HepG2 (cell line): Measurements from ENCODE around the gene OR8G5. TPM values are rescaled to one million over a fixed set of nuclear protein-coding genes. Genes with fewer than 3 reads are reported as not detected.

Experiments
- ATAC-seq: fragments of 200-7000 bp; cut with Tn5 transposase; 3 replicates; pipeline ENCODE4 v1.9.1; 2020; ENCODE audit warnings: mild to moderate bottlenecking, moderate library complexity
- BruUV-seq: library from RNA; stranded (reverse); fragments of 400-500 nt; replicated peaks from 2 replicates; lab custom pipeline; 2021; lab: Mats Ljungman, UMichigan
- CTCF ChIA-PET: fragments of 300-600 bp; formaldehyde crosslinking; extraction: SDS; loops from one replicate; lab custom pipeline; 2021; ENCODE audit warnings: low total read pairs, inconsistent platforms, low intra/inter-chr PET ratio; lab: Yijun Ruan, JAX
- POLR2A ChIA-PET: fragments of 350-600 bp; sonication (Branson Sonifier 250); formaldehyde crosslinking; loops from one replicate; lab custom pipeline; 2020; ENCODE audit warnings: antibody characterized with exemption, inconsistent platforms; lab: Yijun Ruan, JAX
- DNase-seq: peaks from one replicate; pipeline ENCODE4 v3.0.0-alpha.2; 2015; ENCODE audit warnings: low spot score
- FAIRE-seq: peaks from 3 replicates; lab custom pipeline; 2011; peaks lifted over from hg19 to GRCh38; lab: Jason Lieb, UNC
- H2AFZ ChIP-seq: one replicate; pipeline ENCODE4 v1.6.1; 2011; ENCODE audit warnings: low read length, inconsistent platforms
- H3K27ac ChIP-seq: fragments of 300-600 bp; 3 replicates; pipeline ENCODE4 v1.8.0; 2011; ENCODE audit warnings: mixed run types, mild to moderate bottlenecking, mixed read lengths, low read length, inconsistent platforms; ENCODE audit not compliant: insufficient read depth; ENCODE audit errors: extremely low read length
- H3K27me3 ChIP-seq, 2 experiments: fragments of 200-600 bp in 1 of 2; 2 replicates in 1 of 2; 3 replicates in 1 of 2; pipeline versions ENCODE4 v1.6.0 to v1.8.0; 2011; ENCODE audit warnings: low read length in 2 of 2, mild to moderate bottlenecking in 2 of 2, moderate library complexity in 2 of 2, inconsistent platforms in 1 of 2; ENCODE audit not compliant: insufficient read depth in 2 of 2, control insufficient read depth in 1 of 2
- H3K36me3 ChIP-seq, 2 experiments: fragments of 200-600 bp in 1 of 2; replicated peaks in 1 of 2; 2 replicates in 1 of 2; 3 replicates in 1 of 2; pipeline versions ENCODE4 v1.5.1 to v1.8.0; 2011; ENCODE audit warnings: low read length in 2 of 2, inconsistent platforms in 1 of 2; ENCODE audit not compliant: insufficient read depth in 2 of 2, control insufficient read depth in 1 of 2
- H3K4me1 ChIP-seq: 2 replicates; pipeline ENCODE4 v1.5.1; 2012; ENCODE audit warnings: low read length, inconsistent platforms; ENCODE audit not compliant: insufficient read depth
- H3K4me2 ChIP-seq: 2 replicates; pipeline ENCODE4 v1.6.0; 2011; ENCODE audit warnings: low read depth, low read length, inconsistent platforms
- H3K4me3 ChIP-seq, 3 experiments: fragments of 200-600 bp in 1 of 3; sonication (generic), shearing (Covaris generic) in 1 of 3; replicated peaks in 1 of 3; 2 replicates each; pipeline ENCODE4 v1.5.1; 2011 to 2016; ENCODE audit warnings: low read length in 3 of 3, inconsistent platforms in 2 of 3, low read depth in 2 of 3, mild to moderate bottlenecking in 2 of 3, control low read depth in 1 of 3, mixed read lengths in 1 of 3; ENCODE audit not compliant: insufficient read depth in 1 of 3
- H3K79me2 ChIP-seq: one replicate; pipeline ENCODE4 v1.6.1; 2011; ENCODE audit warnings: low read length, inconsistent platforms; ENCODE audit not compliant: insufficient read depth
- H3K9ac ChIP-seq: 2 replicates; pipeline ENCODE4 v1.6.0; 2011; ENCODE audit warnings: mild to moderate bottlenecking, low read depth, low read length, inconsistent platforms; ENCODE audit not compliant: insufficient read depth
- H3K9me3 ChIP-seq: 2 replicates; pipeline ENCODE4 v1.5.1; 2012; ENCODE audit warnings: mild to moderate bottlenecking, low read length
- H4K20me1 ChIP-seq: 2 replicates; pipeline ENCODE4 v1.6.0; 2011; ENCODE audit warnings: inconsistent platforms, mild to moderate bottlenecking, low read length, moderate library complexity; ENCODE audit not compliant: insufficient read depth
- CENPBD1 ChIP-seq: sonication (generic); formaldehyde crosslinking; IDR thresholded peaks from 2 replicates; pipeline ENCODE4 v1.8.0; 2022; ENCODE audit warnings: missing genetic modification reagents, low read depth, mild to moderate bottlenecking, borderline replicate concordance
- ELF1 ChIP-seq: sonication (generic); formaldehyde crosslinking; IDR thresholded peaks from 2 replicates; pipeline ENCODE4 v1.4.0; 2020; ENCODE audit warnings: missing genetic modification reagents
- FOXK1 ChIP-seq: sonication (generic); formaldehyde crosslinking; IDR thresholded peaks from 2 replicates; pipeline ENCODE4 v1.4.0; 2020; ENCODE audit warnings: low read depth, missing genetic modification reagents, borderline replicate concordance
- GATAD1 ChIP-seq: IDR thresholded peaks from 2 replicates; pipeline ENCODE4 v1.6.1; 2016; ENCODE audit warnings: missing genetic modification reagents, missing compliant biosample characterization
- GZF1 ChIP-seq: sonication (generic); formaldehyde crosslinking; IDR thresholded peaks from 2 replicates; pipeline ENCODE4 v1.5.1; 2020; ENCODE audit warnings: mild to moderate bottlenecking, missing genetic modification reagents
- RBM22 ChIP-seq: fragments of 200-400 bp; formaldehyde crosslinking; optimal IDR thresholded peaks from 2 replicates; pipeline ENCODE3; 2017; ENCODE audit warnings: mild to moderate bottlenecking, low read length, moderate library complexity
- SCMH1 ChIP-seq: sonication (generic); formaldehyde crosslinking; IDR thresholded peaks from 2 replicates; pipeline ENCODE4 v1.9.0; 2021; ENCODE audit warnings: missing genetic modification reagents, mild to moderate bottlenecking, borderline replicate concordance
- SIN3B ChIP-seq: fragments of 150-350 bp; IDR thresholded peaks from 2 replicates; pipeline ENCODE4 v1.6.1; 2014; ENCODE audit warnings: low read length
- TRIM22 ChIP-seq: fragments of 450-650 bp; IDR thresholded peaks from 2 replicates; pipeline ENCODE4 v1.6.1; 2017
- WIZ ChIP-seq: sonication (generic); formaldehyde crosslinking; IDR thresholded peaks from 2 replicates; pipeline ENCODE4 v1.5.1; 2020; ENCODE audit warnings: mild to moderate bottlenecking, missing genetic modification reagents
- ZBTB1 ChIP-seq: sonication (generic); formaldehyde crosslinking; IDR thresholded peaks from 2 replicates; pipeline ENCODE4 v1.4.0; 2020; ENCODE audit warnings: missing genetic modification reagents, borderline replicate concordance
- ZBTB46 ChIP-seq: sonication (generic); formaldehyde crosslinking; IDR thresholded peaks from 2 replicates; pipeline ENCODE4 v1.4.0; 2020; ENCODE audit warnings: mild to moderate bottlenecking, missing genetic modification reagents, borderline replicate concordance
- ZFAT ChIP-seq: sonication (generic); formaldehyde crosslinking; conservative IDR thresholded peaks from 2 replicates; pipeline ENCODE4 v1.8.1; 2023; ENCODE audit warnings: missing genetic modification reagents, inconsistent platforms
- ZNF180 ChIP-seq: sonication (generic); formaldehyde crosslinking; IDR thresholded peaks from 2 replicates; pipeline ENCODE4 v1.4.0; 2020; ENCODE audit warnings: low read depth, missing genetic modification reagents, borderline replicate concordance
- ZNF3 ChIP-seq: IDR thresholded peaks from 2 replicates; pipeline ENCODE4 v1.7.0; 2017; ENCODE audit warnings: inconsistent platforms
- ZNF44 ChIP-seq: sonication (generic); formaldehyde crosslinking; IDR thresholded peaks from 2 replicates; pipeline ENCODE4 v1.5.1; 2020; ENCODE audit warnings: mild to moderate bottlenecking, missing genetic modification reagents
- ZNF709 ChIP-seq: sonication (generic); formaldehyde crosslinking; IDR thresholded peaks from 2 replicates; pipeline ENCODE4 v1.5.0; 2020; ENCODE audit warnings: mild to moderate bottlenecking, missing genetic modification reagents
- ZNF792 ChIP-seq: IDR thresholded peaks from 2 replicates; pipeline ENCODE4 v1.6.1; 2016
- ZSCAN20 ChIP-seq: sonication (generic); formaldehyde crosslinking; IDR thresholded peaks from 2 replicates; pipeline ENCODE4 v1.4.0; 2020; ENCODE audit warnings: missing genetic modification reagents, mild to moderate bottlenecking, borderline replicate concordance
- WGBS: methylation state at CpG from one replicate; pipeline ENCODE4 v1.1.6; 2017; ENCODE audit warnings: low lambda C conversion rate; 5-methylcytosine and 5-hydroxymethylcytosine counted together
- in situ Hi-C: cut with HindIII; loops from 2 replicates; pipeline ENCODE4 v1.10.0; 2017; ENCODE audit warnings: low pct_unique_long_range_greater_than_20kb; ENCODE audit not compliant: extremely low pct_ligation_motif_present
- intact Hi-C: fragments of 100-400 bp; cut with micrococcal nuclease; formaldehyde crosslinking; loops from one replicate; pipeline ENCODE4 v1.10.0; 2022; ENCODE audit not compliant: unreplicated experiment
- polyA plus RNA-seq, 8 experiments: library from polyadenylated mRNA; depleted of rRNA in 3 of 8; stranded (reverse) in 7 of 8; unstranded in 1 of 8; fragments of >200 nt; fragmentation: Illumina TruSeq in 4 of 8; extraction: Trizol in 4 of 8; gene quantifications; 2 replicates each; pipeline versions ENCODE4 v1.2.1 to v1.2.3, GENCODE V29; 2011 to 2016; ENCODE audit warnings: low read depth in 4 of 8, missing spikeins in 1 of 8, mixed read lengths in 1 of 8; ENCODE audit not compliant: insufficient read depth in 1 of 8
- total RNA-seq, 5 experiments: library from RNA; depleted of rRNA; stranded (reverse); fragments of >200 nt; fragmentation: Illumina TruSeq; extraction: Trizol; gene quantifications; 2 replicates each; pipeline ENCODE4 v1.2.3, GENCODE V29; 2016; ENCODE audit warnings: low read depth in 1 of 5
- TF ChIP-seq, protein P1 (sequence below): sonication (generic); formaldehyde crosslinking; conservative IDR thresholded peaks from 2 replicates; pipeline ENCODE4 v1.8.0; 2022; ENCODE audit warnings: mild to moderate bottlenecking, moderate library complexity, missing genetic modification reagents

OR8G5 gene
- total and polyA plus RNA-seq, 2 of the 13 experiments (the other 11 are each of a cell fraction or from before 2014, with no cell fraction given) = not detected

DNA sequence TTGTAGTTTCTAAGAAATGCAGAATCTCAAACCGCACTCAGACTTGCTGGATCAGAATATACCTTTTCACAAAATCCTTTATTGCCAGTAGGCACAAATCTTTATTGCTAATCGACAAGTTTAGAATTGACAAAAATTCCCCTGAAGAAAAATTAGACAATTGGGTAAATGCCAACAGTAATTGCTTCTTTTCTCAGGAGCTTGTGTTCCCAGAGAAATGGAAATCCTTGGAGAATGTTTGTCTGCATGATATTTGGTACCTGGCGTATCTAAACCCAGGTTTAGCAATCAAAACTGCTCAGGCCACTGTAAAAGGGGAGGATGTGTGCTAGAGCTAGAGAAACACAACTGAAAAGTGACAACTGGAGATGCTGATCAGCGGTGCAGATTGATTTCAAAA, at the start of gene OR8G5 (continued):
- no peak for TF ChIP-seq ZBTB46 (CRISPR knock-in tag)
- no peak for TF ChIP-seq TRIM22
- TF ChIP-seq WIZ (CRISPR knock-in tag) = no peak
- no peak for TF ChIP-seq ZNF709 (CRISPR knock-in tag)
- no peak for TF ChIP-seq ZNF180 (CRISPR knock-in tag)
- TF ChIP-seq CENPBD1 (CRISPR knock-in tag) = no peak
- no peak for TF ChIP-seq ZFAT

- Histone ChIP-seq H3K4me1 (no peaks in the 10 kb centered on the region), H3K36me3 (no peaks in the 10 kb centered on the region), H3K27ac (no peak overlapping the region), H3K79me2 (no peaks in the 10 kb centered on the region), H2AFZ (no peak overlapping the region), H4K20me1 (no peaks in the 10 kb centered on the region), H3K27me3 (peaks cover 0 to 4% of the 10 kb centered on the region in 2 experiments; a peak in 1 of 5 replicates), H3K9ac (no peak overlapping the region), H3K9me3 (no peaks in the 10 kb centered on the region), H3K4me3 (no peak overlapping the region), H3K4me2 (no peak overlapping the region)
- FAIRE-seq = no peak
- ChIA-PET POLR2A (no interaction called here), CTCF (no interaction called here)
- DNase-seq = no peak
- ATAC-seq = no peak
- intact Hi-C loops (no loop called here), in situ Hi-C loops (no loop called here)
- 2% methylated on average over 6 of the region's 6 CpGs for WGBS
- BruUV-seq = no TSS peak
- no peak for TF ChIP-seq ZNF792 (CRISPR knock-in tag)
- no peak for TF ChIP-seq FOXK1 (CRISPR knock-in tag)
- TF ChIP-seq SCMH1 (CRISPR knock-in tag) = no peak
- TF ChIP-seq GATAD1 (CRISPR knock-in tag) = no peak
- TF ChIP-seq, protein P1, sequence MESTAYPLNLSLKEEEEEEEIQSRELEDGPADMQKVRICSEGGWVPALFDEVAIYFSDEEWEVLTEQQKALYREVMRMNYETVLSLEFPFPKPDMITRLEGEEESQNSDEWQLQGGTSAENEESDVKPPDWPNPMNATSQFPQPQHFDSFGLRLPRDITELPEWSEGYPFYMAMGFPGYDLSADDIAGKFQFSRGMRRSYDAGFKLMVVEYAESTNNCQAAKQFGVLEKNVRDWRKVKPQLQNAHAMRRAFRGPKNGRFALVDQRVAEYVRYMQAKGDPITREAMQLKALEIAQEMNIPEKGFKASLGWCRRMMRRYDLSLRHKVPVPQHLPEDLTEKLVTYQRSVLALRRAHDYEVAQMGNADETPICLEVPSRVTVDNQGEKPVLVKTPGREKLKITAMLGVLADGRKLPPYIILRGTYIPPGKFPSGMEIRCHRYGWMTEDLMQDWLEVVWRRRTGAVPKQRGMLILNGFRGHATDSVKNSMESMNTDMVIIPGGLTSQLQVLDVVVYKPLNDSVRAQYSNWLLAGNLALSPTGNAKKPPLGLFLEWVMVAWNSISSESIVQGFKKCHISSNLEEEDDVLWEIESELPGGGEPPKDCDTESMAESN (CRISPR knock-in tag) = no peak
- TF ChIP-seq ELF1 (CRISPR knock-in tag) = no peak
- TF ChIP-seq ZBTB1 (CRISPR knock-in tag) = no peak
- TF ChIP-seq RBM22 = no peak
- no peak for TF ChIP-seq ZSCAN20 (CRISPR knock-in tag)
- no peak for TF ChIP-seq SIN3B
- TF ChIP-seq ZNF44 (CRISPR knock-in tag) = no peak
- no peak for TF ChIP-seq GZF1 (CRISPR knock-in tag)
- TF ChIP-seq ZNF3 (CRISPR knock-in tag) = no peak
- TF ChIP-seq ZNF180 (CRISPR knock-in tag) = no peak
Measured at GRCh38 chr11:124207102-124207792, 48.9 kb upstream of the OR8G5 start.
